Gastrocnemius medialis (tissue), 4 donors: Measurements from ENCODE around the gene C9orf85.

ENCODE experiments used
- CTCF ChIP-seq, 5 experiments: fragments of 450-650 bp in 3 of 5; fragments of 200-600 bp in 2 of 5; sonication (generic) in 2 of 5; IDR thresholded peaks in 4 of 5; conservative IDR thresholded peaks in 1 of 5; 1 replicate in 4 of 5; 2 replicates in 1 of 5; pipeline ENCODE4 v1.5.1; 2016 to 2019; ENCODE audit warnings: antibody characterized with exemption in 5 of 5, mild to moderate bottlenecking in 3 of 5, moderate library complexity in 3 of 5
- POLR2A ChIP-seq, 2 donors: fragments of 450-650 bp; IDR thresholded peaks; one replicate each; pipeline ENCODE4 v1.6.1; 2017; ENCODE audit warnings: antibody characterized with exemption in 2 of 2, mild to moderate bottlenecking in 2 of 2, moderate library complexity in 2 of 2

DNA sequence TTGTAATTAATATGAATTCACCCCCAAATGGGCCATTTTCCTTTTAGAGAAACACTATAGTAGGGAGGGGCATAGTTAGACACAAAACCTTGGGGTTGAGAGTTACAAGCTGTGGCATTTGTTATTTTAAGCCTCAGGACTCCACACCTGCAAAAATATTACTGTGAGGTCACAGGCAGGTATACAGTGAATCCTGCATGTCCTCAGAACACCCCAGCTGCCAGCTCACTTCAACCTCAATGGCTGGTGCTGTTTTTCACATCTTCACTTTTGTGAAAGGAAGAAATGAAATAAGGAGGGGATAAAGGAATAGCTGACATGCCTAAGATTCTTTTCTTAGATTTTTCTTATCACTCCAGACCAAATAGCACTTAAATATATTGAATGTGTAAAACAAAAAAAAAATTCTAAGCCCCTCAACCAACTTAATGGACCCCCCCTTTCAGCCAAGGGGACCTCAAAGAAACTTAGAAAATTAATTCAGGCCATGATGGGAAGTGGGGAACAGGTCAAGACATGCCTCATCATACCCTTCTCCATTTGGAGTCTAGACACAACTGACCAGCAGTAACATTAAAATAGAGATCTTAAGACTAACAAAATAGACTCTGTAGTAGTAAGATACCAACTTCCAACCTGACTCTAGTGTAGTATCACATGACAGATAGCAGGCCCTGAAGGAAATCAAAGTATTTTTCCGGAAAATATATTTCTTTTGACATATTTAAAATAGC, 9.2 kb downstream of the C9orf85 start:
- TF ChIP-seq CTCF (IDR thresholded peaks at IDR 0.05 in 4 of 5, conservative IDR thresholded peaks at IDR 0.05 in 1 of 5), result no peak
- no peak for TF ChIP-seq POLR2A (IDR thresholded peaks at IDR 0.05)
